ENCODE results near the gene C20orf144. TPM values are rescaled to one million over a fixed set of nuclear protein-coding genes. Genes with fewer than 3 reads are reported as not detected.
A peak's percentile ranks its signal among the peaks of the same experiment; 100 is the strongest.
"Not testable (repeated sequence)": the region's sequence is repeated elsewhere in the genome, so short reads cannot be mapped to it uniquely, and the experiment has no call there.

The C20orf144 gene
- total and polyA plus RNA-seq, 5 experiments from 2014 or later, result 0.38 to 0.47 TPM; not detected in 3

DNA sequence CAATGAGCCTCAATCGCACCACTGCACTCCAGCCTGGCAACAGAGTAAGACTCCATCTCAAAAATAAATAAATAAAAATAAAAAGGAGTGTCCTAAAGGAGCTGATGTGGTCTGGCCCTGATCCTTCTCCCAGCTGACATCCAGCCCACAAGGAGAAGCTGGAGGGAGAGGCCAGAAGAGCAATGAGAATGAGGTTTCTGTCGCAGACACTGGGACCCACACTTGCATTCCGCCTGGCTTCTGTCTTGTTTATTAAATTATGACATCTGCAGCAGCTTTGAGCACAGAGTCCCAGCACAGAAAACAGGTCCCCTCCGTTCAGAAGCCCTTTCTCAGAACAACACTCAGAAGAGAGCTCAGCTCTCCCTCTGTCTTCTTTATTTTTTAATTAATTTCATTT lies 34.3 kb downstream of the C20orf144 start:
- Mint-ChIP-seq H3K36me3 (no peaks in the 10 kb centered on the region), H3K9me3 (peaks cover 0 to 3% (median 0%) of the 10 kb centered on the region in 9 donors), H3K27me3 (no peaks in the 10 kb centered on the region), H3K27ac (no peak overlapping the region), H3K4me3 (no peak overlapping the region), H3K4me1 (peaks cover 0 to 2% (median under 1%) of the 10 kb centered on the region in 4 donors)
- POLR2A ChIA-PET, result no interaction called here
- DNase-seq (no peak), ATAC-seq (no peak)

DNA sequence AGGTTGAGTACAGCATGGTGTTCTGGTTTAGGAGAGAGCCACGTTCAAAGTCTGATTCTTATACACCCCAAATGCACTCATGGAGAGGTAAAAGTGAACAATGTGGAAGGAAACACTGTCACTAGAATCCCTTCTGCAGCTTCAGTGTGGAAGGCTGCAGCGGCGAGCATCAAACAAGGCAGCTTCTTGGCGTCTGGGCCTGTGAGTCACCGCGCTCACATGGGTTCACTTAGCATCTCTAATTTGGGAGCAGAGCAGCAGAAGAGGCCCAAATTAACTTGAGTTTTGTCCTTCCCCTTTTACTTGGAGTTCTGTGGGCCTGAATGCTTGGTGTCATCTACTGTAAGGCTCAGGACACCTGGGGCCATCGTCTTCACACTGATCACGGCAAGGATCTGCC lies 35.0 kb downstream of the C20orf144 start:
- no peak overlapping the region for H3K4me3 Mint-ChIP-seq
- no peaks in the 10 kb centered on the region for H3K36me3 Mint-ChIP-seq
- H3K27me3 Mint-ChIP-seq, result no peaks in the 10 kb centered on the region
- no peak overlapping the region for H3K27ac Mint-ChIP-seq
- POLR2A ChIA-PET, result no interaction called here
- DNase-seq, result no peak
- ATAC-seq, result no peak
- peaks cover 0 to 2% (median 0%) of the 10 kb centered on the region in 4 donors for H3K4me1 Mint-ChIP-seq
- H3K9me3 Mint-ChIP-seq, result peaks cover 0 to 3% (median 0%) of the 10 kb centered on the region in 9 donors

DNA sequence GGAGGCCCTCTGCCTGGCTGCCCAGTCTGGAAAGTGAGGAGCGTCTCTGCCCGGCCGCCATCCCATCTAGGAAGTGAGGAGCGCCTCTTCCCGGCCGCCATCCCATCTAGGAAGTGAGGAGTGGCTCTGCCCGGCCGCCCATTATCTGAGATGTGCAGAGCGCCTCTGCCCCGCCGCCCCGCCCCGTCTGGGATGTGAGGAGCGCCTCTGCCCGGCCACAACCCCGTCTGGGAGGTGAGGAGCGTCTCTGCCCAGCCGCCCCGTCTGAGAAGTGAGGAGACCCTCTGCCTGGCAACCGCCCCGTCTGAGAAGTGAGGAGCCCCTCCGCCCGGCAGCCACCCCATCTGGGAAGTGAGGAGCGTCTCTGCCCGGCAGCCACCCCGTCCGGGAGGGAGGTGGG lies 36.8 kb downstream of the C20orf144 start:
- H3K4me1 Mint-ChIP-seq, H3K9me3 Mint-ChIP-seq, H3K4me3 Mint-ChIP-seq, DNase-seq, H3K27ac Mint-ChIP-seq, POLR2A ChIA-PET, H3K36me3 Mint-ChIP-seq, ATAC-seq, H3K27me3 Mint-ChIP-seq: not testable (repeated sequence)

DNA sequence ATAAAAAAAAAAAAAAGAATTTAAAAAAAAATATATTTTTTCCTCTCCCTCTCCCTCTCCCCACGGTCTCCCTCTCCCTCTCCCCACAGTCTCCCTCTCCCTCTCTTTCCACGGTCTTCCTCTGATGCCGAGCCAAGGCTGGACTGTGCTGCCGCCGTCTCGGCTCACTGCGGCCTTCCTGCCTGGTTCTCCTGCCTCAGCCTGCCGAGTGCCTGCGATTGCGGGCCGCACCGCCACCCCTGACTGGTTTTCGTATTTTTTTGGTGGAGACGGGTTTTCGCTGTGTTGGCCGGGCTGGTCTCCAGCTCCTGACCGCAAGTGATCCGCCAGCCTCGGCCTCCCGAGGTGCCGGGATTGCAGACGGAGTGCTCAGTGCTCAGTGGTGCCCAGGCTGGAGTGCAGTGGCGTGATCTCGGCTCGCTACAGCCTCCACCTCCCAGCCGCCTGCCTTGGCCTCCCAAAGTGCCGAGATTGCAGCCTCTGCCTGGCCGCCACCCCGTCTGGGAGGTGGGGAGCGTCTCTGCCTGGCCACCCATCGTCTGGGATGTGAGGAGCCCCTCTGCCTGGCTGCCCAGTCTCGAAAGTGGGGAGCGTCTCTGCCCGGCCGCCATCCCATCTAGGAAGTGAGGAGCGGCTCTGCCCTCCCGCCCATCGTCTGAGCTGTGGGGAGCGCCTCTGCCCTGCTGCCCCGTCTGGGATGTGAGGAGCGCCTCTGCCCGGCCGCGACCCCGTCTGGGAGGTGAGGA lies 38.7 kb downstream of the C20orf144 start:
- DNase-seq, H3K9me3 Mint-ChIP-seq, H3K27ac Mint-ChIP-seq, H3K27me3 Mint-ChIP-seq, H3K4me3 Mint-ChIP-seq, ATAC-seq, H3K4me1 Mint-ChIP-seq, POLR2A ChIA-PET: not testable (repeated sequence)
- peaks cover 0 to 11% (median 2%) of the 10 kb centered on the region in 3 donors for H3K36me3 Mint-ChIP-seq

DNA sequence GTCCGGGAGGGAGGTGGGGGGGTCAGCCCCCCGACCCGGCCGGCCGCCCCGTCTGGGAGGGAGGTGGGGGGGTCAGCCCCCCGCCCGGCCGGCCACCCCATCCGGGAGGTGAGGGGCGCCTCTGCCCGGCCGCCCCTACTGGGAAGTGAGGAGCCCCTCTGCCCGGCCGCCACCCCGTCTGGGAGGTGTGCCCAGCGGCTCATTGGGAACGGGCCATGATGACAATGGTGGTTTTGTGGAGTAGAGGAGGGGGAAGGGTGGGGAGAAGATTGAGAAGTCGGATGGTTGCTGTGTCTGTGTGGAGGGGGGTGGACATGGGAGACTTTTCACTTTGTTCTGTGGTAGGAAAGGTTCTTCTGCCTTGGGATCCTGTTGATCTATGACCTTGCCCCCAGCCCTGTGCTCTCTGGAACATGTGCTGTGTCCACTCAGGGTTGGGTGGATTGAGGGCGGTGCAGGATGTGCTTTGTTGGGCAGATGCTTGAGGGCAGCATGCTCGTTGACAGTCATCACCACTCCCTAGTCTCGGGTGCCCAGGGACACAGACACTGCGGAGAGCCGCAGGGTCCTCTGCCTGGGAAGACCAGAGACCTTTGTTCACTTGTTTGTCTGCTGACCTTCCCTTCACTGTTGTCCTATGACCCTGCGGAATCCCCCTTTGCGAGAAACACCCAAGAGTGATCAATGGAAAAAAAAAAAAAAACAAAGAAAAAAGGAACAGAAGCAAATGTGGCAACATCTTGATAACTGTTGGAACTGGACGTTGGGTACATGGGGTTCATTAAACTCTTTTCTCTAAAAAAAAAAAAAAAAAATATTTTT lies 39.7 kb downstream of the C20orf144 start:
- Mint-ChIP-seq H3K36me3 (peaks cover 0 to 12% (median 2%) of the 10 kb centered on the region in 3 donors), H3K4me3 (no peak overlapping the region), H3K9me3 (peaks cover 0 to 3% (median 0%) of the 10 kb centered on the region in 9 donors), H3K27me3 (no peaks in the 10 kb centered on the region), H3K4me1 (peaks cover 0 to 3% (median 1%) of the 10 kb centered on the region in 4 donors), H3K27ac (peak overlapping the region in 1 of 10 donors; percentile 80)
- POLR2A ChIA-PET, result no interaction called here
- ATAC-seq (no peak), DNase-seq (no peak)

DNA sequence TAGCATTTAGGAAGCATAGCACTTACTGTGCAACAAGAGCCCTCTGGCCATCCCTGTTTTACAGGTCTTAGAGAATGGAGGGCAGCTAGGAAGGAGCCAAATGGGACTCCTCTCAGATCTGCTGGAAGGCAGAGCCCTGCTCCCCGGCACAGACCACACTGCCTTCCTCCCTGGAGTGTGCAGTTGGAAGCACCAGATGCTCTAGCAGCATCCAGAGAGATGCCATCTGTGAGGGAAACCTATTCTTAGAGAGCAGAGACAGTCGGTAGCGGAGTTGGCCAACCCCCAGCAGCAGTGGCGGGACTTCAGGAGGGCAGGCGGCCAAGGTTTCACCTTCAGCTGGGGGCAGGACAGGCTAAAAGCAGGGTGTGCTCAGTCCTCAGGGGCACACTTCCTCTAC lies 40.7 kb downstream of the C20orf144 start:
- ATAC-seq (no peak), DNase-seq (no peak)
- Mint-ChIP-seq H3K4me3 (no peak overlapping the region), H3K27me3 (no peaks in the 10 kb centered on the region), H3K4me1 (peaks cover 0 to 3% (median 1%) of the 10 kb centered on the region in 4 donors), H3K27ac (peak overlapping the region in 2 of 10 donors; percentile 14 to 31), H3K9me3 (peaks cover 0 to 3% (median 0%) of the 10 kb centered on the region in 9 donors), H3K36me3 (peaks cover 0 to 21% (median 7%) of the 10 kb centered on the region in 3 donors)
- POLR2A ChIA-PET, result no interaction called here

DNA sequence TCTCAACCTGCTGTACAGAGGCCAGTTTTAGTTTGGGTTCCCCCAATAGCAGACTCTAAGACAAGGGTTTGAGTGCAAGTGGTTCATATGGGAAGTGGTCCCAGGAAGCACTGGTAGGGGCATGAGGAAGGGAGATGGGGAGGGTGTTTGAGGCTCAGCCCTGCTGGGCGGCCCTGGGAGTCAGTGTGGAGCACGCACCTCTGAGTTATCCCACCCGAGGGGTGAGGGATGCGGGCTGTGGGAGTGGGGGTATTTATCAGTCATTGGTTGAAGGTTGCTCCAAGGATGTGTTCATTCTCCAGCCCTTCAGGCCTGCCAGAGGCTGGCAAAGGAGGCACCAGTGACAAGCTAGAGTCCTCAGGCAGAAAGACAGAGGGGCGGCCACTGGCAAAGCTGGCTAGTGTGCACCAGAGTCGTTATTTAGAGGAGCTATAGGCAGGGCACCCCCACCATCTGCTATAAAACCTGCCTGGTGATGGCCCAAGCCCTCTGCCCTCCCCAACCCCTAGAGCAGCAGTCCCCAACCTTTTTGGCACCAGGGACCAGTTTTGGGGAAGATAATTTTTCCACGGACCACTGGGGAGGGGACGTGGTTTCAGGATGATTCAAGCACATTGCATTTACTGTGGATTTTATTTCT lies 41.5 kb downstream of the C20orf144 start:
- Mint-ChIP-seq H3K27me3 (no peaks in the 10 kb centered on the region), H3K27ac (peak overlapping the region in 1 of 10 donors; percentile 2), H3K4me3 (no peak overlapping the region), H3K36me3 (peaks cover 0 to 26% (median 7%) of the 10 kb centered on the region in 3 donors), H3K9me3 (no peaks in the 10 kb centered on the region), H3K4me1 (peaks cover 0 to 3% (median 1%) of the 10 kb centered on the region in 4 donors)
- POLR2A ChIA-PET, result no interaction called here
- ATAC-seq (no peak), DNase-seq (no peak)

DNA sequence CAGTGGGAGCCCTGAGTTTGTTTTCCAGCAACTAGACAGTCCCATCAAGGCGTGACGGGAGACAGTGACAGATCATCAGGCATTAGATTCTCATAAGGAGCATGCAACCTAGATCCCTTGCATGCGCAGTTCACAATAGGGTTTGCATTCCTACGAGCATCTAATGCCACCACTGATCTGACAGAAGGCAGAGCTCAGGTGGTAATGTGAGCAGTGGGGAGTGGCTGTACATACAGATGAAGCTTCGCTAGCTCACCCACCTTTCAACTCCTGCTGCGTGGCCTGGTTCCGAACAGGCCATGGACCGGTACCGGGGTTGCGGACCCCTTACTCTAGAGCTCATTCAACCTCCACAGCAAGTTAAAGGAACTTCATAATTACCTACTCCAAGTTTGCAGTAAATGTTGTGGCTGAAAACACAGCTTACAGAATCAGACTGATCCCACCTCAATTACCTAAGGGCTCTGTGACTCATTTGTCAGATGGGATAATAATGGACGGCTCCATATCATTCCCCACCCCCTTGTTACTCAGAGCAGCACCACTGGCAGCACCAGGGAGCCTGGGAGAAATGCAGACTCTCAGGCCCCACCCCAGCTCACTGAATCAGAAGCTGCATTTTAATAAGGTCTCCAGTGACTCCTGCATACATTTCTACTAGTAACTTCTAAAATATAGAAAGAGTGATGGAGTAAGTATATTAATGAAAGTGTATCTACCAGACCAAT lies 42.2 kb downstream of the C20orf144 start:
- Mint-ChIP-seq H3K4me1 (peaks cover 0 to 3% (median 2%) of the 10 kb centered on the region in 4 donors), H3K9me3 (no peaks in the 10 kb centered on the region), H3K4me3 (no peak overlapping the region), H3K27ac (peak overlapping the region in 1 of 10 donors; percentile 43), H3K36me3 (peaks cover 0 to 28% (median 7%) of the 10 kb centered on the region in 3 donors), H3K27me3 (no peaks in the 10 kb centered on the region)
- DNase-seq (no peak), ATAC-seq (no peak)
- POLR2A ChIA-PET, result interaction anchor here (0.7 kb wide), 1 partner anchor 26 kb away, joined by 6 read pairs; no protein-coding TSS in a partner anchor

DNA sequence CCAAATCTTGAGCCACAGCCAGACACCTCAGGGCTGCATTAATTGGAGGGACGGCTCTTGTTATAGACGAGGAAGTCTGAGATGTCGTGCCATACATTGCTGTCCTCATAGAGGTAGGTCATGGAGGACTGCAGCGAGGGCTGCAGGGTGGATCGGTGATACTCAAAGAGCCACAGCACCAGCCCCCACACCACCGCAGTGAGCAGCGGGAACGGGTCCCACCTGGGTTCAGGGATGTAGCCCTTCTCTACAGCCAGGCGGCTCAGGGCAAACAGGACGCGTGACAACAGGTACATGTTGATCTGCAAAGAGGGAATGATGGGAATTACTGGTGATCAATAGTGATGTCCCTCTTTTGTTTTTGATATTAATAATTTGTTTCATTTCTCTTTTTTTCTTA lies 45.5 kb downstream of the C20orf144 start:
- POLR2A ChIA-PET, result no interaction called here
- H3K4me3 Mint-ChIP-seq, result no peak overlapping the region
- peaks cover 4 to 56% (median 14%) of the 10 kb centered on the region in 3 donors for H3K36me3 Mint-ChIP-seq
- H3K27ac Mint-ChIP-seq, result peak overlapping the region in 2 of 10 donors; percentile 55 to 60
- no peak for DNase-seq
- no peaks in the 10 kb centered on the region for H3K27me3 Mint-ChIP-seq
- no peak for ATAC-seq
- no peaks in the 10 kb centered on the region for H3K9me3 Mint-ChIP-seq
- peaks cover 0 to 22% (median 8%) of the 10 kb centered on the region in 4 donors for H3K4me1 Mint-ChIP-seq

DNA sequence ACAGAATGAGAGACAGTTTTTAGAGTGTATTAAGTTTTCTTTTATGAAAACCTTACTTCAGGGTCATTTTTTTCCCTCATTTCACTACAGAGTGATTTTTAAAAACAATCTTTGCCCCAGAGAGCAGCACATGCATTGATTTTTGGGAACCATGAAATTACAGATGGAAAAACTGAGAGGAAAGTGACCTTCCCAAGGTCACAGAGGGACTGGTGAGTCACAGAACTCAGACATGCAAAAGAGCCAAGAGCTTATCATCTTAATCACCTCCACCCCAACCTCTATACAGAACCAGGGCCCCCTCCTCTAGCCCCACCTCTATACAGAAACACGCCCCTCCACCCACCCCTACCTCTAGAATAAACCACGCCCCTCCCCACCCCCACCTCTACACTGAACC lies 47.3 kb downstream of the C20orf144 start:
- DNase-seq (no peak), ATAC-seq (no peak)
- POLR2A ChIA-PET, result interaction anchor here (0.6 kb wide), 1 partner anchor 46 kb away, joined by 3 read pairs; no protein-coding TSS in a partner anchor
- H3K36me3 Mint-ChIP-seq, result peaks cover 13 to 70% (median 23%) of the 10 kb centered on the region in 3 donors
- H3K4me3 Mint-ChIP-seq, result no peak overlapping the region
- peaks cover 0 to 22% (median 8%) of the 10 kb centered on the region in 4 donors for H3K4me1 Mint-ChIP-seq
- H3K27me3 Mint-ChIP-seq, result no peaks in the 10 kb centered on the region
- peak overlapping the region in 2 of 10 donors; percentile 64 to 80 for H3K27ac Mint-ChIP-seq
- no peaks in the 10 kb centered on the region for H3K9me3 Mint-ChIP-seq

DNA sequence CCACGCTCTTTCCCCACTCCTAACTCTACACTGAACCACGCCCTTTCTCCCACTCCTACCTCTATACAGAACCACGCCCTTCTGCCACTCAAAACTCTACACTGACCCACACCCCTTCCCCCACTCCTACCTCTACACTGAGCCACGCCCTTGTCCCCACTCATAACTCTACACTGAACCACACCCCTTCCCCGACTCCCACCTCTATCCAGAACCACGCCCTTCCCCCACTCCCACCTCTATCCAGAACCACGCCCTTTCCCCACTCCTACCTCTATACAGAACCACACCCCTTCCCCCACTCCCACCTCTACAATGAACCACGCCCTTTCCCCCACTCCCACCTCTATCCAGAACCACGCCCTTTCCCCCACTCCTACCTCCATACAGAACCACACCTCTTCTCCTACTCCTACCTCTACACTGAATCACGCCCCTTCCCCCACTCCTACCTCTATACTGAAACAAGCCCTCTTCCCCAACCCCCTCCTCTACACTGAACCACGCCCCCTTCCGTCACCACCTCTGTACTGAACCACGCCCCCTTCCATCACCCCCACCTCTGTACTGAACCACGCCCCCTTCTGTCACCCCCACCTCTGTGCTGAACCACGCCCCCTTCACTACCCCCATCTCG lies 47.9 kb downstream of the C20orf144 start:
- H3K4me3 Mint-ChIP-seq, result no peak overlapping the region
- peak overlapping the region in 1 of 10 donors; percentile 13 for H3K27ac Mint-ChIP-seq
- POLR2A ChIA-PET, result interaction anchor here (0.7 kb wide), 1 partner anchor 1584 kb away, joined by 3 read pairs; no protein-coding TSS in a partner anchor
- DNase-seq (no peak), ATAC-seq (no peak)
- peaks cover 13 to 67% (median 23%) of the 10 kb centered on the region in 3 donors for H3K36me3 Mint-ChIP-seq
- no peaks in the 10 kb centered on the region for H3K27me3 Mint-ChIP-seq
- no peaks in the 10 kb centered on the region for H3K9me3 Mint-ChIP-seq
- peaks cover 0 to 22% (median 9%) of the 10 kb centered on the region in 4 donors for H3K4me1 Mint-ChIP-seq

Measured in naive thymus-derived CD8-positive, alpha-beta T cell (primary cell).